ENCODE data around the gene SLC25A30. TPM values are rescaled to one million over a fixed set of nuclear protein-coding genes. Genes with fewer than 3 reads are reported as not detected.

The SLC25A30 gene
- total and polyA plus RNA-seq, 2 donors (not counting 1 experiment from before 2014, with no cell fraction given), result 11.2 to 16.9 TPM

DNA sequence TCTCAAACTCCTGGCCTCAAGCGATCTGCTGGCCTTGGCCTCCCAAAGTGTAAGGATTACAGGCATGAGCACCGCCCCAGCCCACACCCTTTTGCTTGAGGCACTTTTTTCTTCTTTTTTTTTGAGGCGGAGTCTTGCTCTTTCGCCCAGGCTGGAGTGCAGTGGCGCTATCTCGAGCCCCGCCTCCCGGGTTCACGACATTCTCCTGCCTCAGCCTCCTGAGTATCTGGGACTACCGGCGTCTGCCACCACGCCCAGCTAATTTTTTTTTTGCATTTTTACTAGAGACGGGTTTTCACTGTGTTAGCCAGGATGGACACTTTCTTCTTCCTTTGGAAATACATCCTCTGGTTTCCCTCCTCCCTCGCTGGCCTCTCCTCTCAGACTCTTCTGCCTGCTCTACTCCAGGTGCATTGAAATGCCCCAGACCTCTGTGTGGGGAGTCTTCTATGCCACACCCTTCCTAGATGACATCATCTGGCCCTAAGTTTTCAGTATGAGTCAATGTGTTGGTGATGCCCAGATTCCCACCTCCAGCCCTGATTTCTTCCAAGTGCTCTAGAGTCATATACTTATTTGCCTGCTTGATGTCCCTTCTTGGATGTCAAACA lies 56.5 kb downstream of the SLC25A30 start:
- Mint-ChIP-seq H3K27me3 (no peaks in the 10 kb centered on the region), H3K4me3 (no peak overlapping the region), H3K9me3 (ENCODE audit: insufficient read depth) (no peaks in the 10 kb centered on the region), H3K27ac (peak overlapping the region; percentile 2), H3K4me1 (peaks cover 3% of the 10 kb centered on the region)
- ATAC-seq (ENCODE audit: low read depth) (no peak), DNase-seq (no peak)
- Histone ChIP-seq H3K9ac (ENCODE audit: low read length) (no peak overlapping the region), H3K4me3 (ENCODE audit: control extremely low read depth in 1 of 5, extremely low read depth in 1 of 5, insufficient read depth in 1 of 5, low read depth in 2 of 5, low read length in 4 of 5) (no peak overlapping the region), H3K4me1 (ENCODE audit: control insufficient read depth in 2 of 2, insufficient read depth in 2 of 2, low read length in 2 of 2) (peaks cover 0 to under 1% of the 10 kb centered on the region in 2 donors), H3K79me2 (ENCODE audit: control insufficient read depth, insufficient read depth, low read length) (no peaks in the 10 kb centered on the region), H4K20me1 (ENCODE audit: control insufficient read depth, insufficient read depth, low read length, poor library complexity, severe bottlenecking) (no peaks in the 10 kb centered on the region), H3K9me3 (ENCODE audit: control extremely low read depth in 1 of 3, control insufficient read depth in 2 of 3, insufficient read depth in 1 of 3, low read length in 2 of 3) (peaks cover 0 to 12% (median 3%) of the 10 kb centered on the region in 3 donors), H3K27ac (ENCODE audit: low read length in 2 of 2) (no peak overlapping the region), H3K4me2 (replicated peaks; ENCODE audit: low read depth, low read length, poor library complexity, severe bottlenecking) (no peak overlapping the region), H2AFZ (ENCODE audit: insufficient read depth, low read depth, low read length, poor library complexity, severe bottlenecking) (no peak overlapping the region), H3K36me3 (replicated peaks in 1 of 2; ENCODE audit: control extremely low read depth in 1 of 2, control insufficient read depth in 1 of 2, extremely low read depth in 1 of 2, insufficient read depth in 2 of 2, low read length in 1 of 2) (peaks cover 3 to 9% of the 10 kb centered on the region in 2 experiments), H3K27me3 (replicated peaks in 1 of 4; ENCODE audit: control extremely low read depth in 1 of 4, control insufficient read depth in 3 of 4, insufficient read depth in 4 of 4, low read length in 3 of 4) (no peaks in the 10 kb centered on the region)
- WGBS (ENCODE audit: insufficient coverage), result 98% methylated on average over 14 of the region's 14 CpGs
- ChIA-PET CTCF (interaction anchor here (4.5 kb wide), 1 partner anchor 9 kb away, joined by 15 read pairs; no protein-coding TSS in a partner anchor), POLR2A (interaction anchor here (0.6 kb wide), 1 partner anchor 33 kb away, joined by 4 read pairs; no protein-coding TSS in a partner anchor)
- intact Hi-C loops (cut with micrococcal nuclease), result no loop called here
- no peak for TF ChIP-seq EZH2 (IDR thresholded peaks at IDR 0.05; ENCODE audit: borderline replicate concordance, insufficient read depth, low read depth, low read length, poor library complexity, severe bottlenecking)
- no peak for TF ChIP-seq CTCF (IDR thresholded peaks at IDR 0.05)

DNA sequence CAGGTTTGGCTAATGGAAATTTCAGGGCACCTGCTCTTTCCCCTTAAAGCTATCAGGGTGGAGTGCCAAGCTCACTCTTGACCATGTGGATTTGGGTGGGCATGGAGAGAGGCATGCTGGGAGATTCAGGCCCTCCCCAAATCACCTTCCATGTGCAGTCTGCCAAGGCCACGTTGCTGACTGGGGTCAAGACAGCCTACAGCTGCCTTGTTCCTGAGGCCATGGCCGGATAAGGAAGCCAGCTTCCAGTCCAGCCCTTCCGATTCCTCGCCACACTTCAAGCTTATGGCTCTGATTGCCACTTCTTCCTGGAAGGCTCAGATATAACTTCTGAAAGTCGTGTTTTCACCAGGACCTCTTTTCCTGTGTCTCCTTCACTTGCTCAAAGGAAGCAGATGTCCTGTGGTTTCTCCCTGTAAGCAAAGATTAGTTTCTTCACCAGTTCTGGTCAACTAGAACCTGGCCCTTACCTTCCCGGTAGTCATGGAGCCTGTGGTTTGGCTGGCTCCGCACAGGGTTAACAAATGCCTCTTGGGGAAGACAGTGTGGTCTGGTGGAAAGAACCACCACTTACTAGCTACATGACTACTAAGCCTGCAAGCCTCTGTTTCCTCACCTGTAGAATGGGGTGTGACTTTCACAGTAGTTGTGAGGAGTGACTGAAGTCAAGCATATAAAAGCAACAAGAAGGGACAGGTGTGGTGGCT lies 61.1 kb downstream of the SLC25A30 start:
- H3K9ac ChIP-seq (ENCODE audit: low read length), result no peak overlapping the region
- H3K27me3 Mint-ChIP-seq, result no peaks in the 10 kb centered on the region
- intact Hi-C loops (cut with micrococcal nuclease), result no loop called here
- no peaks in the 10 kb centered on the region for H3K9me3 Mint-ChIP-seq (ENCODE audit: insufficient read depth)
- ChIA-PET CTCF (interaction anchor here (0.6 to 4.5 kb wide), 6 partner anchors 11 to 933 kb away, joined by 3 to 15 read pairs (median 4); no protein-coding TSS in a partner anchor), POLR2A (interaction anchor here (1.1 kb wide), 1 partner anchor 10 kb away, joined by 3 read pairs; no protein-coding TSS in a partner anchor)
- H3K27me3 ChIP-seq (replicated peaks in 1 of 4; ENCODE audit: control extremely low read depth in 1 of 4, control insufficient read depth in 3 of 4, insufficient read depth in 4 of 4, low read length in 3 of 4), result no peaks in the 10 kb centered on the region
- H3K79me2 ChIP-seq (ENCODE audit: control insufficient read depth, insufficient read depth, low read length), result no peaks in the 10 kb centered on the region
- TF ChIP-seq EZH2 (IDR thresholded peaks at IDR 0.05; ENCODE audit: borderline replicate concordance, insufficient read depth, low read depth, low read length, poor library complexity, severe bottlenecking), result no peak
- TF ChIP-seq CTCF (IDR thresholded peaks at IDR 0.05), result no peak
- H3K4me1 Mint-ChIP-seq, result peaks cover 10% of the 10 kb centered on the region
- DNase-seq (no peak), ATAC-seq (ENCODE audit: low read depth) (no peak)
- peaks cover 11% of the 10 kb centered on the region in 2 donors for H3K4me1 ChIP-seq (ENCODE audit: control insufficient read depth in 2 of 2, insufficient read depth in 2 of 2, low read length in 2 of 2)
- H3K36me3 ChIP-seq (replicated peaks in 1 of 2; ENCODE audit: control extremely low read depth in 1 of 2, control insufficient read depth in 1 of 2, extremely low read depth in 1 of 2, insufficient read depth in 2 of 2, low read length in 1 of 2), result peaks cover 3 to 17% of the 10 kb centered on the region in 2 experiments
- H3K4me3 Mint-ChIP-seq, result no peak overlapping the region
- no peak overlapping the region for H3K4me2 ChIP-seq (replicated peaks; ENCODE audit: low read depth, low read length, poor library complexity, severe bottlenecking)
- H3K9me3 ChIP-seq (ENCODE audit: control extremely low read depth in 1 of 3, control insufficient read depth in 2 of 3, insufficient read depth in 1 of 3, low read length in 2 of 3), result no peaks in the 10 kb centered on the region
- peak overlapping the region; percentile 78 for H3K27ac Mint-ChIP-seq
- 33% methylated on average over 5 of the region's 7 CpGs for WGBS (ENCODE audit: insufficient coverage)
- H4K20me1 ChIP-seq (ENCODE audit: control insufficient read depth, insufficient read depth, low read length, poor library complexity, severe bottlenecking), result no peaks in the 10 kb centered on the region
- H3K4me3 ChIP-seq (ENCODE audit: control extremely low read depth in 1 of 5, extremely low read depth in 1 of 5, insufficient read depth in 1 of 5, low read depth in 2 of 5, low read length in 4 of 5), result no peak overlapping the region
- H2AFZ ChIP-seq (ENCODE audit: insufficient read depth, low read depth, low read length, poor library complexity, severe bottlenecking), result no peak overlapping the region
- H3K27ac ChIP-seq (ENCODE audit: low read length in 2 of 2), result peak overlapping the region in 1 of 2 donors; percentile 33

All from B cell (primary cell).